HEK293 (cell line): ENCODE measurements around the gene WDR7.

Experiments used
- CTCF ChIA-PET: fragments of 350-600 bp; formaldehyde crosslinking; extraction: SDS; loops from one replicate; lab custom pipeline; 2021; ENCODE audit warnings: antibody characterized with exemption; lab: Yijun Ruan, JAX
- POLR2A ChIA-PET: fragments of 300-600 bp; formaldehyde crosslinking; extraction: SDS; loops from one replicate; lab custom pipeline; 2020; ENCODE audit warnings: antibody characterized with exemption, inconsistent platforms; lab: Yijun Ruan, JAX
- H3K27ac ChIP-seq: fragments of 200-500 bp; sonication (Bioruptor generic); 2 replicates; pipeline ENCODE4 v1.5.1; 2014; ENCODE audit warnings: low read depth, low read length, control low read depth, inconsistent platforms; ENCODE audit errors: extremely low read depth
- H3K36me3 ChIP-seq, 2 experiments: fragments of 200-500 bp in 1 of 2; sonication (Bioruptor generic) in 1 of 2; 1 replicate in 1 of 2; 2 replicates in 1 of 2; pipeline ENCODE4 v1.5.1; 2014 to 2017; ENCODE audit warnings: inconsistent platforms in 2 of 2, low read length in 2 of 2; ENCODE audit not compliant: control insufficient read depth in 2 of 2, insufficient read depth in 1 of 2
- H3K4me1 ChIP-seq: fragments of 200-500 bp; sonication (Bioruptor generic); 2 replicates; pipeline ENCODE4 v1.5.1; 2014; ENCODE audit warnings: mild to moderate bottlenecking, low read length, inconsistent platforms; ENCODE audit not compliant: control insufficient read depth, insufficient read depth
- H3K4me3 ChIP-seq: 2 replicates; pipeline ENCODE4 v1.5.1; 2011; ENCODE audit warnings: low read depth, mild to moderate bottlenecking, control low read depth, low read length, moderate library complexity
- H3K9me3 ChIP-seq: fragments of 200-500 bp; sonication (Bioruptor generic); 2 replicates; pipeline ENCODE4 v1.5.1; 2014; ENCODE audit warnings: low read depth, low read length, inconsistent platforms; ENCODE audit not compliant: control insufficient read depth, insufficient read depth
- EGR2 ChIP-seq: fragments of 450-650 bp; formaldehyde crosslinking; IDR thresholded peaks from 2 replicates; pipeline ENCODE4 v1.5.1; 2016; ENCODE audit warnings: low read depth, missing biosample characterization, missing genetic modification characterization
- GLI4 ChIP-seq: fragments of 450-650 bp; formaldehyde crosslinking; IDR thresholded peaks from 2 replicates; pipeline ENCODE4 v1.5.1; 2016; ENCODE audit warnings: missing biosample characterization, missing genetic modification characterization
- KLF8 ChIP-seq: fragments of 450-650 bp; formaldehyde crosslinking; IDR thresholded peaks from 2 replicates; pipeline ENCODE4 v1.5.1; 2016; ENCODE audit warnings: missing biosample characterization, missing genetic modification characterization
- KLF9 ChIP-seq: fragments of 450-650 bp; formaldehyde crosslinking; IDR thresholded peaks from 2 replicates; pipeline ENCODE4 v1.5.1; 2016; ENCODE audit warnings: missing biosample characterization, missing genetic modification characterization, low read depth
- TRIM28 ChIP-seq: IDR thresholded peaks from 2 replicates; pipeline ENCODE4 v1.6.1; 2011; ENCODE audit warnings: low read length, control low read depth, borderline replicate concordance
- ZBTB8A ChIP-seq: fragments of 450-650 bp; formaldehyde crosslinking; IDR thresholded peaks from 2 replicates; pipeline ENCODE4 v1.5.1; 2016; ENCODE audit warnings: missing biosample characterization, missing genetic modification characterization
- ZNF16 ChIP-seq: fragments of 450-650 bp; formaldehyde crosslinking; IDR thresholded peaks from 2 replicates; pipeline ENCODE4 v1.5.1; 2016; ENCODE audit warnings: low read depth, missing biosample characterization, missing genetic modification characterization
- ZNF19 ChIP-seq: fragments of 450-650 bp; formaldehyde crosslinking; IDR thresholded peaks from 2 replicates; pipeline ENCODE4; 2016; ENCODE audit warnings: missing biosample characterization, missing genetic modification characterization, low read depth
- ZNF239 ChIP-seq: fragments of 450-650 bp; formaldehyde crosslinking; IDR thresholded peaks from 2 replicates; pipeline ENCODE4 v1.5.1; 2016; ENCODE audit warnings: missing biosample characterization, missing genetic modification characterization
- ZNF24 ChIP-seq: fragments of 450-650 bp; formaldehyde crosslinking; IDR thresholded peaks from 2 replicates; pipeline ENCODE4 v1.5.1; 2016; ENCODE audit warnings: missing biosample characterization, missing genetic modification characterization
- ZNF311 ChIP-seq: fragments of 450-650 bp; formaldehyde crosslinking; IDR thresholded peaks from 2 replicates; pipeline ENCODE4 v1.5.1; 2017; ENCODE audit warnings: missing biosample characterization, missing genetic modification characterization, borderline replicate concordance
- ZNF366 ChIP-seq: fragments of 450-650 bp; formaldehyde crosslinking; conservative IDR thresholded peaks from 2 replicates; pipeline ENCODE4 v1.5.1; 2016; ENCODE audit warnings: missing biosample characterization, missing genetic modification characterization
- ZNF548 ChIP-seq: fragments of 450-650 bp; formaldehyde crosslinking; IDR thresholded peaks from 2 replicates; pipeline ENCODE4 v1.5.1; 2016; ENCODE audit warnings: missing biosample characterization, missing genetic modification characterization
- ZNF558 ChIP-seq: fragments of 450-650 bp; formaldehyde crosslinking; IDR thresholded peaks from 2 replicates; pipeline ENCODE4 v1.5.1; 2016; ENCODE audit warnings: missing biosample characterization, missing genetic modification characterization
- ZNF660 ChIP-seq: fragments of 450-650 bp; IDR thresholded peaks from 2 replicates; pipeline ENCODE4 v1.5.1; 2018; ENCODE audit warnings: missing biosample characterization, mild to moderate bottlenecking, missing genetic modification characterization
- ZNF843 ChIP-seq: fragments of 450-650 bp; formaldehyde crosslinking; IDR thresholded peaks from 2 replicates; pipeline ENCODE4 v1.5.1; 2016; ENCODE audit warnings: missing biosample characterization, missing genetic modification characterization
- TF ChIP-seq, protein P1 (sequence below): fragments of 450-650 bp; formaldehyde crosslinking; IDR thresholded peaks from 2 replicates; pipeline ENCODE4 v1.5.1; 2016; ENCODE audit warnings: missing biosample characterization, missing genetic modification characterization, low read depth
- TF ChIP-seq, protein P2 (sequence below): fragments of 450-650 bp; formaldehyde crosslinking; IDR thresholded peaks from 2 replicates; pipeline ENCODE4 v1.5.1; 2016; ENCODE audit warnings: missing biosample characterization, missing genetic modification characterization
- TF ChIP-seq, protein P3 (sequence below): fragments of 450-650 bp; formaldehyde crosslinking; IDR thresholded peaks from 2 replicates; pipeline ENCODE4 v1.5.1; 2016; ENCODE audit warnings: missing biosample characterization, missing genetic modification characterization, borderline replicate concordance
- TF ChIP-seq, protein P4 (sequence below): fragments of 450-650 bp; formaldehyde crosslinking; IDR thresholded peaks from 2 replicates; pipeline ENCODE4 v1.5.0; 2017; ENCODE audit warnings: missing biosample characterization, missing genetic modification characterization, borderline replicate concordance

WDR7 gene

DNA sequence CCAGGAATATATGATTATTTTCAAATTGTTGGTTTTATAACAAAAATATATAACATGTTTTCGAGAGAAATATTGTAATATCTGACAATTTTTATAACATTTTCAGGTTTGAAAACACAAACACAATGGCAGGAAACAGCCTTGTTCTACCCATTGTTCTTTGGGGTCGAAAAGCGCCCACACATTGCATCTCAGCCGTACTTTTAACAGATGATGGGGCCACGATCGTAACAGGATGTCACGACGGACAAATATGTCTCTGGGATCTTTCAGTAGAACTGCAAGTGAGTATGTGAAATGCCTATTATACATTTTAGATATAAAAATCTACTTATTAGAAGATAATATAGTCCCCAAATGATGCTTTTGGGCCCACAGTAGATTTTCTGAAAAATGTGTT is 21.2 kb downstream of the WDR7 start:
- H3K27ac ChIP-seq = no peak overlapping the region
- TF ChIP-seq, protein P1, sequence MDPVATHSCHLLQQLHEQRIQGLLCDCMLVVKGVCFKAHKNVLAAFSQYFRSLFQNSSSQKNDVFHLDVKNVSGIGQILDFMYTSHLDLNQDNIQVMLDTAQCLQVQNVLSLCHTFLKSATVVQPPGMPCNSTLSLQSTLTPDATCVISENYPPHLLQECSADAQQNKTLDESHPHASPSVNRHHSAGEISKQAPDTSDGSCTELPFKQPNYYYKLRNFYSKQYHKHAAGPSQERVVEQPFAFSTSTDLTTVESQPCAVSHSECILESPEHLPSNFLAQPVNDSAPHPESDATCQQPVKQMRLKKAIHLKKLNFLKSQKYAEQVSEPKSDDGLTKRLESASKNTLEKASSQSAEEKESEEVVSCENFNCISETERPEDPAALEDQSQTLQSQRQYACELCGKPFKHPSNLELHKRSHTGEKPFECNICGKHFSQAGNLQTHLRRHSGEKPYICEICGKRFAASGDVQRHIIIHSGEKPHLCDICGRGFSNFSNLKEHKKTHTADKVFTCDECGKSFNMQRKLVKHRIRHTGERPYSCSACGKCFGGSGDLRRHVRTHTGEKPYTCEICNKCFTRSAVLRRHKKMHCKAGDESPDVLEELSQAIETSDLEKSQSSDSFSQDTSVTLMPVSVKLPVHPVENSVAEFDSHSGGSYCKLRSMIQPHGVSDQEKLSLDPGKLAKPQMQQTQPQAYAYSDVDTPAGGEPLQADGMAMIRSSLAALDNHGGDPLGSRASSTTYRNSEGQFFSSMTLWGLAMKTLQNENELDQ = no peak
- TF ChIP-seq ZNF843 (no peak), ZNF16 (tag by site-specific recombination) (no peak), ZNF548 (no peak), ZNF239 (tag by site-specific recombination) (no peak), ZNF24 (no peak), ZNF19 (tag by site-specific recombination) (no peak)
- TF ChIP-seq, protein P2, sequence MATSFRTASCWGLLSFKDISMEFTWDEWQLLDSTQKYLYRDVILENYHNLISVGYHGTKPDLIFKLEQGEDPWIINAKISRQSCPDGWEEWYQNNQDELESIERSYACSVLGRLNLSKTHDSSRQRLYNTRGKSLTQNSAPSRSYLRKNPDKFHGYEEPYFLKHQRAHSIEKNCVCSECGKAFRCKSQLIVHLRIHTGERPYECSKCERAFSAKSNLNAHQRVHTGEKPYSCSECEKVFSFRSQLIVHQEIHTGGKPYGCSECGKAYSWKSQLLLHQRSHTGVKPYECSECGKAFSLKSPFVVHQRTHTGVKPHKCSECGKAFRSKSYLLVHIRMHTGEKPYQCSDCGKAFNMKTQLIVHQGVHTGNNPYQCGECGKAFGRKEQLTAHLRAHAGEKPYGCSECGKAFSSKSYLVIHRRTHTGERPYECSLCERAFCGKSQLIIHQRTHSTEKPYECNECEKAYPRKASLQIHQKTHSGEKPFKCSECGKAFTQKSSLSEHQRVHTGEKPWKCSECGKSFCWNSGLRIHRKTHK (tag by site-specific recombination) = no peak
- TF ChIP-seq, protein P3, sequence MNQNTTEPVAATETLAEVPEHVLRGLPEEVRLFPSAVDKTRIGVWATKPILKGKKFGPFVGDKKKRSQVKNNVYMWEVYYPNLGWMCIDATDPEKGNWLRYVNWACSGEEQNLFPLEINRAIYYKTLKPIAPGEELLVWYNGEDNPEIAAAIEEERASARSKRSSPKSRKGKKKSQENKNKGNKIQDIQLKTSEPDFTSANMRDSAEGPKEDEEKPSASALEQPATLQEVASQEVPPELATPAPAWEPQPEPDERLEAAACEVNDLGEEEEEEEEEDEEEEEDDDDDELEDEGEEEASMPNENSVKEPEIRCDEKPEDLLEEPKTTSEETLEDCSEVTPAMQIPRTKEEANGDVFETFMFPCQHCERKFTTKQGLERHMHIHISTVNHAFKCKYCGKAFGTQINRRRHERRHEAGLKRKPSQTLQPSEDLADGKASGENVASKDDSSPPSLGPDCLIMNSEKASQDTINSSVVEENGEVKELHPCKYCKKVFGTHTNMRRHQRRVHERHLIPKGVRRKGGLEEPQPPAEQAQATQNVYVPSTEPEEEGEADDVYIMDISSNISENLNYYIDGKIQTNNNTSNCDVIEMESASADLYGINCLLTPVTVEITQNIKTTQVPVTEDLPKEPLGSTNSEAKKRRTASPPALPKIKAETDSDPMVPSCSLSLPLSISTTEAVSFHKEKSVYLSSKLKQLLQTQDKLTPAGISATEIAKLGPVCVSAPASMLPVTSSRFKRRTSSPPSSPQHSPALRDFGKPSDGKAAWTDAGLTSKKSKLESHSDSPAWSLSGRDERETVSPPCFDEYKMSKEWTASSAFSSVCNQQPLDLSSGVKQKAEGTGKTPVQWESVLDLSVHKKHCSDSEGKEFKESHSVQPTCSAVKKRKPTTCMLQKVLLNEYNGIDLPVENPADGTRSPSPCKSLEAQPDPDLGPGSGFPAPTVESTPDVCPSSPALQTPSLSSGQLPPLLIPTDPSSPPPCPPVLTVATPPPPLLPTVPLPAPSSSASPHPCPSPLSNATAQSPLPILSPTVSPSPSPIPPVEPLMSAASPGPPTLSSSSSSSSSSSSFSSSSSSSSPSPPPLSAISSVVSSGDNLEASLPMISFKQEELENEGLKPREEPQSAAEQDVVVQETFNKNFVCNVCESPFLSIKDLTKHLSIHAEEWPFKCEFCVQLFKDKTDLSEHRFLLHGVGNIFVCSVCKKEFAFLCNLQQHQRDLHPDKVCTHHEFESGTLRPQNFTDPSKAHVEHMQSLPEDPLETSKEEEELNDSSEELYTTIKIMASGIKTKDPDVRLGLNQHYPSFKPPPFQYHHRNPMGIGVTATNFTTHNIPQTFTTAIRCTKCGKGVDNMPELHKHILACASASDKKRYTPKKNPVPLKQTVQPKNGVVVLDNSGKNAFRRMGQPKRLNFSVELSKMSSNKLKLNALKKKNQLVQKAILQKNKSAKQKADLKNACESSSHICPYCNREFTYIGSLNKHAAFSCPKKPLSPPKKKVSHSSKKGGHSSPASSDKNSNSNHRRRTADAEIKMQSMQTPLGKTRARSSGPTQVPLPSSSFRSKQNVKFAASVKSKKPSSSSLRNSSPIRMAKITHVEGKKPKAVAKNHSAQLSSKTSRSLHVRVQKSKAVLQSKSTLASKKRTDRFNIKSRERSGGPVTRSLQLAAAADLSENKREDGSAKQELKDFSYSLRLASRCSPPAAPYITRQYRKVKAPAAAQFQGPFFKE (tag by site-specific recombination) = no peak
- TF ChIP-seq, all 188 proteins: peak for 0
- H3K4me1 ChIP-seq = no peaks in the 10 kb centered on the region
- H3K36me3 ChIP-seq = peaks cover 0 to 4% of the 10 kb centered on the region in 2 experiments; a peak in 1 of 3 replicates
- H3K4me3 ChIP-seq = no peak overlapping the region
- POLR2A ChIA-PET = interaction anchor here (0.8 kb wide), 1 partner anchor 24 kb away, joined by 3 read pairs; no protein-coding TSS in a partner anchor
- H3K9me3 ChIP-seq = no peaks in the 10 kb centered on the region
- CTCF ChIA-PET = no interaction called here

DNA sequence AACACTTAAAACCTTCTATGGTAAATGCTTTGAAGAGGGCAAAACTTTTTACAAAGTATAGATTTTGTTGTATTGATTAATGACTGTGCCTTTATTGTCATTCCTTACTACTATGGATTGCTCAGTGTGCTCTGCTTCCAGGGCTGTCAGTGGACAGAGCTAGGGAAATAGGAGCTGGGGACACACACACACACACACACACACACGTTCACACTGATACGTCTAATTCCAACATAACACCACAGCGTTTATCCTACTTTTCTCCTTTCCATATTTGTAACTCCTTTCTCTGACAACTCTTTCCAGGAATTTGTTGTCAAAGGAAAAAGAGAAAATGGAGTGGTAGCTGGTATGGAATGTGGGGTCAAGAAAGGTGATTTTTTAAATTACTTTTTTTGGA is 21.8 kb downstream of the WDR7 start:
- H3K9me3 ChIP-seq = no peaks in the 10 kb centered on the region
- TF ChIP-seq ZNF311 (tag by site-specific recombination) = no peak
- TF ChIP-seq EGR2 (tag by site-specific recombination) = no peak
- TF ChIP-seq GLI4 (tag by site-specific recombination) = no peak
- no peak for TF ChIP-seq ZNF843
- no peak for TF ChIP-seq ZBTB8A (tag by site-specific recombination)
- TF ChIP-seq TRIM28 = no peak
- TF ChIP-seq, protein P4, sequence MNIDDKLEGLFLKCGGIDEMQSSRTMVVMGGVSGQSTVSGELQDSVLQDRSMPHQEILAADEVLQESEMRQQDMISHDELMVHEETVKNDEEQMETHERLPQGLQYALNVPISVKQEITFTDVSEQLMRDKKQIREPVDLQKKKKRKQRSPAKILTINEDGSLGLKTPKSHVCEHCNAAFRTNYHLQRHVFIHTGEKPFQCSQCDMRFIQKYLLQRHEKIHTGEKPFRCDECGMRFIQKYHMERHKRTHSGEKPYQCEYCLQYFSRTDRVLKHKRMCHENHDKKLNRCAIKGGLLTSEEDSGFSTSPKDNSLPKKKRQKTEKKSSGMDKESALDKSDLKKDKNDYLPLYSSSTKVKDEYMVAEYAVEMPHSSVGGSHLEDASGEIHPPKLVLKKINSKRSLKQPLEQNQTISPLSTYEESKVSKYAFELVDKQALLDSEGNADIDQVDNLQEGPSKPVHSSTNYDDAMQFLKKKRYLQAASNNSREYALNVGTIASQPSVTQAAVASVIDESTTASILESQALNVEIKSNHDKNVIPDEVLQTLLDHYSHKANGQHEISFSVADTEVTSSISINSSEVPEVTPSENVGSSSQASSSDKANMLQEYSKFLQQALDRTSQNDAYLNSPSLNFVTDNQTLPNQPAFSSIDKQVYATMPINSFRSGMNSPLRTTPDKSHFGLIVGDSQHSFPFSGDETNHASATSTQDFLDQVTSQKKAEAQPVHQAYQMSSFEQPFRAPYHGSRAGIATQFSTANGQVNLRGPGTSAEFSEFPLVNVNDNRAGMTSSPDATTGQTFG = no peak
- no peak for TF ChIP-seq KLF9
- no peak for TF ChIP-seq ZNF558 (tag by site-specific recombination)
- TF ChIP-seq, protein P1 = no peak
- TF ChIP-seq ZNF366 = no peak
- TF ChIP-seq ZNF660 (tag by site-specific recombination) = no peak
- TF ChIP-seq KLF8 (tag by site-specific recombination) = no peak
- TF ChIP-seq, all 188 proteins: peak for 0
- CTCF ChIA-PET = no interaction called here

More for the DNA sequence above, 21.8 kb downstream of the WDR7 start:
- Histone ChIP-seq H3K4me3 (no peak overlapping the region), H3K27ac (no peak overlapping the region), H3K36me3 (peaks cover 0 to 4% of the 10 kb centered on the region in 2 experiments; a peak in 1 of 3 replicates), H3K4me1 (no peaks in the 10 kb centered on the region)
- POLR2A ChIA-PET = no interaction called here
